Epithelial cell of proximal tubule (primary cell): Measurements from ENCODE around the gene OR1D5. TPM values are rescaled to one million over a fixed set of nuclear protein-coding genes. Genes with fewer than 3 reads are reported as not detected.
A peak's percentile ranks its signal among the peaks of the same experiment; 100 is the strongest.

Experiments
- DNase-seq: peaks from one replicate; pipeline ENCODE4 v3.0.0-alpha.2; 2011; ENCODE audit warnings: low read depth
- H3K4me3 ChIP-seq: 2 replicates; pipeline ENCODE4 v1.5.1; 2011; ENCODE audit warnings: low read depth, mild to moderate bottlenecking, low read length
- CTCF ChIP-seq: conservative IDR thresholded peaks from 2 replicates; pipeline ENCODE4 v1.5.1; 2012; ENCODE audit warnings: low read depth, mild to moderate bottlenecking, low read length
- total RNA-seq: library from RNA; depleted of rRNA; stranded (reverse); fragments of >200 nt; gene quantifications from 2 replicates; pipeline ENCODE4 v1.2.3, GENCODE V29; 2015

The OR1D5 gene
- total RNA-seq, 1 donor from 2014 or later = not detected

- DNase-seq = no peak
- H3K4me3 ChIP-seq = no peak overlapping the region
- no peak for TF ChIP-seq CTCF
These were observed 39.1 kb downstream of the OR1D5 start for GRCh38 chr17:3024346-3024745.

- TF ChIP-seq CTCF = no peak
- no peak overlapping the region for H3K4me3 ChIP-seq
- DNase-seq = no peak
These were observed 41.2 kb downstream of the OR1D5 start for GRCh38 chr17:3022197-3022596.

GRCh38 chr17:3020381-3020780, 43.0 kb downstream of the OR1D5 start:
- DNase-seq = no peak
- H3K4me3 ChIP-seq = no peak overlapping the region
- TF ChIP-seq CTCF = no peak

GRCh38 chr17:3019761-3020160, 43.6 kb downstream of the OR1D5 start:
- TF ChIP-seq CTCF = no peak

GRCh38 chr17:3017936-3018335, 45.5 kb downstream of the OR1D5 start:
- no peak for TF ChIP-seq CTCF
- H3K4me3 ChIP-seq = no peak overlapping the region
- no peak for DNase-seq

More at GRCh38 chr17:3019761-3020160, 43.6 kb downstream of the OR1D5 start:
- no peak overlapping the region for H3K4me3 ChIP-seq
- no peak for DNase-seq

- DNase-seq = no peak
- no peak for TF ChIP-seq CTCF
- no peak overlapping the region for H3K4me3 ChIP-seq
These were observed 47.5 kb downstream of the OR1D5 start for GRCh38 chr17:3015890-3016289.

GRCh38 chr17:3012926-3013581, 50.4 kb downstream of the OR1D5 start:
- TF ChIP-seq CTCF = peak; percentile 79
- H3K4me3 ChIP-seq = no peak overlapping the region
- DNase-seq = no peak
